VCaP (cell line): ENCODE measurements around the gene SOX5.

ENCODE experiments used
- H3K27ac ChIP-seq: fragments of 450-650 bp; 2 replicates; pipeline ENCODE4 v1.5.1; 2017
- TF ChIP-seq, protein P1 (sequence below): fragments of 450-650 bp; conservative IDR thresholded peaks from 2 replicates; pipeline ENCODE4 v1.5.1; 2017; ENCODE audit warnings: mild to moderate bottlenecking, moderate library complexity

The SOX5 gene

DNA sequence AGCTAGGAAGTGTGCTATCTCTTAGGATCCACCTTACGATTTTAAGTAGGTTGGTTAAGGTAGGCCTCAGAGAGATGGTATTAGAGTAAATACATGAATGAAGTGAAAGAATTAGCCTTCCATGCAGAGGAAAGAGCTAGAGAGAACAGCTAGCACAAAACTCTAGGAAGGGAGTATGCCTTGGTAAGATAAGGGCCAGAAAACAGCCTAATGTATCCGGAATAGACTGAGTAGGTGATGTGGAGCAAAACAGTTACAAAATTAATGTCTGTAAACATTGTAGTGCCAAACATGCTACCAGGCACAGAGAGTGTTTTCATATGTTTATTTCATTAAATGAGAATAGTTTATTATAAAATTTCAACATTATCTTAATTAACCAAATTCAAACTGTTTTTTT is 315.1 kb downstream of the SOX5 start:
- no peak overlapping the region for H3K27ac ChIP-seq
- TF ChIP-seq, protein P1, sequence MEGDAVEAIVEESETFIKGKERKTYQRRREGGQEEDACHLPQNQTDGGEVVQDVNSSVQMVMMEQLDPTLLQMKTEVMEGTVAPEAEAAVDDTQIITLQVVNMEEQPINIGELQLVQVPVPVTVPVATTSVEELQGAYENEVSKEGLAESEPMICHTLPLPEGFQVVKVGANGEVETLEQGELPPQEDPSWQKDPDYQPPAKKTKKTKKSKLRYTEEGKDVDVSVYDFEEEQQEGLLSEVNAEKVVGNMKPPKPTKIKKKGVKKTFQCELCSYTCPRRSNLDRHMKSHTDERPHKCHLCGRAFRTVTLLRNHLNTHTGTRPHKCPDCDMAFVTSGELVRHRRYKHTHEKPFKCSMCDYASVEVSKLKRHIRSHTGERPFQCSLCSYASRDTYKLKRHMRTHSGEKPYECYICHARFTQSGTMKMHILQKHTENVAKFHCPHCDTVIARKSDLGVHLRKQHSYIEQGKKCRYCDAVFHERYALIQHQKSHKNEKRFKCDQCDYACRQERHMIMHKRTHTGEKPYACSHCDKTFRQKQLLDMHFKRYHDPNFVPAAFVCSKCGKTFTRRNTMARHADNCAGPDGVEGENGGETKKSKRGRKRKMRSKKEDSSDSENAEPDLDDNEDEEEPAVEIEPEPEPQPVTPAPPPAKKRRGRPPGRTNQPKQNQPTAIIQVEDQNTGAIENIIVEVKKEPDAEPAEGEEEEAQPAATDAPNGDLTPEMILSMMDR: no peak

- no peak overlapping the region for H3K27ac ChIP-seq
- TF ChIP-seq, protein P1: no peak
Observed at GRCh38 chr12:23631786-23632377, 317.6 kb downstream of the SOX5 start.

DNA sequence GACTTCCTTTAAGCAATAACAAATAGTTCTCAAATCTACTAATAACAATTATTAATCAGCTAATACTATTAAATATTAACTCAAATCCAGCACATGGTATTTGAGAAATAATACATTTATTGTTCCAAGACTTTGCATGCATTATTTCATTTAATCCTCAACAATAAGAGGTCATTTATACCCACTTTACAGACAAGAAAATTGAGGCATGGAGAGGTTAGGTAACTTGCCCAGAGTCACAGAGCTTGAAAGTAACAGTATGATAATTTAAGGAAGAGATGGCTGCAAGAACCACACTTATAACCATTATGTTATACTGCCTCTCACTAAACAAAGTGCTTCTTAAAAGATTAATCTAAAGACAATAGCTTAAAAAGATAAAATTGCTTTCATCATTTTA is 318.9 kb downstream of the SOX5 start:
- H3K27ac ChIP-seq: no peak overlapping the region
- TF ChIP-seq, protein P1: no peak

GRCh38 chr12:23628806-23629205 is 320.7 kb downstream of the SOX5 start:
- H3K27ac ChIP-seq: no peak overlapping the region
- TF ChIP-seq, protein P1: no peak

DNA sequence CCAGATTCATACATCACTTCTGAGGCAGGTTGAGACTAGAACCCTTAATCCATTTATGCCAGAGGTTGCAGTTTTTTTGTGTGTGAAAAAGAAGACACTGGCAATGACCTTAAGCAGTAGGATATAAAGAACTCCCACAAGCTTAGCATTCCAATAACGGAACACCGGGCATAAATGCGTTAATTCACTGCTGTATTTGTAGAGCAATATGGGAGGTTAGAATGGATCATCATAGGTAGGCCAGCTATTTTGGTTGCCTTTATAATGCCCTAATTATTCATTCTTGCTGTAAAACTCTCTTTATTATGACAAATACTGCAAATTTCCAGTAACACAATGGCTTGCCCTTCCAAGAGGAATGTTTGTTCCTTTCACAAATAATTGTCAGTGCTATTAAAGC is 322.7 kb downstream of the SOX5 start:
- H3K27ac ChIP-seq: no peak overlapping the region
- TF ChIP-seq, protein P1: no peak

DNA sequence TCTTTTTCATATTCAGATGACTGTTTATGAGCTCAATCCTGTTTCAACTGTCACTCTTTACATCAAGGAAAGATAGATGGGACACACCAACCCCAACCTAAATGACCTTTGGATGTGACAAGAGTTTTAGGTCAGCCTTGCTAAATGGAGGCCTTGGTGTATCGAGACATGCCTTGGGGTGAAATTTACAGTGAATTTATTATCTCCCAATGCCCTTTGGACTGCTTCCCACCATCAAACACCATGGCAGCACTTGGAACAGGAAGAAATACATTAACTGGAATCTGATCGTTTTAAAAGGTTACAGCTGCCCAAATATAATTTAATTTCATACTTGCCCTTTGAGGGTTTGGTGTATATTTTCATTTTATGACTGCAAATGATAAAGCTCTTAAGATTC is 327.6 kb downstream of the SOX5 start:
- no peak overlapping the region for H3K27ac ChIP-seq
- TF ChIP-seq, protein P1: no peak

- H3K27ac ChIP-seq: no peak overlapping the region
- TF ChIP-seq, protein P1: no peak
Observed at GRCh38 chr12:23618718-23619117, 330.8 kb downstream of the SOX5 start.
